Type B pancreatic cell (in vitro differentiated cells): ENCODE results near the gene F11. TPM values are rescaled to one million over a fixed set of nuclear protein-coding genes. Genes with fewer than 3 reads are reported as not detected.
"Not testable (repeated sequence)": the region's sequence is repeated elsewhere in the genome, so short reads cannot be mapped to it uniquely, and the experiment has no call there.

Source experiments
- DNase-seq: peaks from one replicate; pipeline ENCODE4 v3.0.0; 2021; ENCODE audit warnings: mixed read lengths; ENCODE audit not compliant: unreplicated experiment; ENCODE audit errors: extremely low spot score
- H3K27ac Mint-ChIP-seq: 2 replicates; pipeline ENCODE4 v1.8.0; 2021; ENCODE audit warnings: mild to moderate bottlenecking, mixed read lengths
- H3K27me3 Mint-ChIP-seq: 2 replicates; pipeline ENCODE4 v1.8.0; 2021; ENCODE audit warnings: mixed read lengths
- H3K36me3 Mint-ChIP-seq: 2 replicates; pipeline ENCODE4 v1.8.0; 2021; ENCODE audit warnings: mixed read lengths
- H3K4me1 Mint-ChIP-seq: one replicate; pipeline ENCODE4 v1.8.0; 2021; ENCODE audit warnings: mixed read lengths; ENCODE audit not compliant: unreplicated experiment
- H3K4me3 Mint-ChIP-seq: 2 replicates; pipeline ENCODE4 v1.8.0; 2021; ENCODE audit warnings: mild to moderate bottlenecking, mixed read lengths
- H3K9me3 Mint-ChIP-seq: 2 replicates; pipeline ENCODE4 v1.8.0; 2021; ENCODE audit warnings: mixed read lengths
- total RNA-seq: library from RNA; stranded (reverse); gene quantifications from 2 replicates; pipeline ENCODE4 v1.2.1, GENCODE V29; 2021; ENCODE audit warnings: low replicate concordance
- TF ChIP-seq, protein P1 (sequence below): fragments of 200-600 bp; sonication (generic); conservative IDR thresholded peaks from 2 replicates; pipeline ENCODE4 v1.5.0; 2021; ENCODE audit warnings: antibody characterized with exemption, mild to moderate bottlenecking

F11 gene
- total RNA-seq, 1 donor from 2014 or later, result 0.72 TPM

GRCh38 chr4:186236126-186236525, 29.9 kb upstream of the F11 start:
- TF ChIP-seq, protein P1, sequence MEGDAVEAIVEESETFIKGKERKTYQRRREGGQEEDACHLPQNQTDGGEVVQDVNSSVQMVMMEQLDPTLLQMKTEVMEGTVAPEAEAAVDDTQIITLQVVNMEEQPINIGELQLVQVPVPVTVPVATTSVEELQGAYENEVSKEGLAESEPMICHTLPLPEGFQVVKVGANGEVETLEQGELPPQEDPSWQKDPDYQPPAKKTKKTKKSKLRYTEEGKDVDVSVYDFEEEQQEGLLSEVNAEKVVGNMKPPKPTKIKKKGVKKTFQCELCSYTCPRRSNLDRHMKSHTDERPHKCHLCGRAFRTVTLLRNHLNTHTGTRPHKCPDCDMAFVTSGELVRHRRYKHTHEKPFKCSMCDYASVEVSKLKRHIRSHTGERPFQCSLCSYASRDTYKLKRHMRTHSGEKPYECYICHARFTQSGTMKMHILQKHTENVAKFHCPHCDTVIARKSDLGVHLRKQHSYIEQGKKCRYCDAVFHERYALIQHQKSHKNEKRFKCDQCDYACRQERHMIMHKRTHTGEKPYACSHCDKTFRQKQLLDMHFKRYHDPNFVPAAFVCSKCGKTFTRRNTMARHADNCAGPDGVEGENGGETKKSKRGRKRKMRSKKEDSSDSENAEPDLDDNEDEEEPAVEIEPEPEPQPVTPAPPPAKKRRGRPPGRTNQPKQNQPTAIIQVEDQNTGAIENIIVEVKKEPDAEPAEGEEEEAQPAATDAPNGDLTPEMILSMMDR, result no peak
- Mint-ChIP-seq H3K27ac (no peak overlapping the region), H3K36me3 (no peaks in the 10 kb centered on the region), H3K4me3 (no peak overlapping the region), H3K4me1 (no peaks in the 10 kb centered on the region), H3K27me3 (no peaks in the 10 kb centered on the region), H3K9me3 (no peaks in the 10 kb centered on the region)
- DNase-seq, result no peak

DNA sequence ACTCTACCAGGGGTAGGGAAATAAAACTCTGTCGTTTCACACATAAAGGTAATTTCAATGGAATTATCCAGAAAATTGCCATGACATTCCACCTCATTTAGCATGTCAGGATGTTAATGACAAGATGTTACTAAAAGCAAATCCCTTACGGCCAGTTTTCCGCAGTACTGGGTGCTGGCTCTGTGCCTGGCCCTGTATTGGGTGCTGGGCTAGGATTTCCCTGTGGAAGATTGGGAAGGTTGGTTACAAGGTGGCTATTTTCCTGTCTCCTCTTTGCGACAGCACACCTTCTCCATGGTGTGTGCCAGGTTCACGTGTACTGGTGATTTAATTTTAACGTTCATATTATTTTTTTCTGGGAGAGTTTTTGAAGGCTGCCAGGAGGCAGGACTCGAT, 25.5 kb upstream of the F11 start:
- H3K27ac Mint-ChIP-seq, result no peak overlapping the region
- H3K4me1 Mint-ChIP-seq, result no peaks in the 10 kb centered on the region
- H3K27me3 Mint-ChIP-seq, result no peaks in the 10 kb centered on the region
- no peaks in the 10 kb centered on the region for H3K36me3 Mint-ChIP-seq
- no peak for DNase-seq
- H3K4me3 Mint-ChIP-seq, result no peak overlapping the region
- H3K9me3 Mint-ChIP-seq, result no peaks in the 10 kb centered on the region
- TF ChIP-seq, protein P1, result no peak

DNA sequence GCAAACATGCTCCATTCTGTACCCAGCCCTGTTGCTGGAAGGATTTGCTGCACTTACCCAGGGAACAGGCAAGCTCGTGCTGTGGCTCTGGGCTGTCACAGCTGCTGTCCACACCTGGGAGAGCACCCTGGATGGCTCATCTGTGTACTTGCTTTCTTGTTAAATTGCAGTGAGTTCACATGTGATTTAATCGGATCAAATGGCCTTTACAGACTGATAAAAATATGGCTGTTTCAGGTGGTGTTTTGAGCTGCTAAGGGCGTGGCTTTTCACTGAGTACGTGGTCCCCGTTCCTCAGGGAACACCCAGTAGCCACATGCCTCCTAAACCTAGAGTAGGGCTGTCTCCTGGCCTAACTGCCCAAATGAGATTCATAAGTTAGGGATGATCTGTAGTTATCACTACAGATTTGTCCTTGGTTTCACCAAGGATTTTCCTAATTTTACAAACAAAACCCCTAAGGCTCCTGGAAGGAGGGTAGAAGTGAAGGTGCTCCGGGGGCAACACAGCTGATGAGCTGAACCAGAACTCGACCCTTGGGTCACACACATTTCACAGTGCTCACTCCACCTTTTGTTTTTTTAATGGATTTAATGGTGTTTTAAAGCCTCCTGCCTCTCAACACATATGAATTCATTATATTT, 25.0 kb upstream of the F11 start:
- Mint-ChIP-seq H3K27me3 (peaks cover 3% of the 10 kb centered on the region), H3K4me3 (no peak overlapping the region), H3K4me1 (no peaks in the 10 kb centered on the region), H3K9me3 (peaks cover 3% of the 10 kb centered on the region), H3K36me3 (no peaks in the 10 kb centered on the region), H3K27ac (no peak overlapping the region)
- DNase-seq, result no peak
- TF ChIP-seq, protein P1, result no peak

DNA sequence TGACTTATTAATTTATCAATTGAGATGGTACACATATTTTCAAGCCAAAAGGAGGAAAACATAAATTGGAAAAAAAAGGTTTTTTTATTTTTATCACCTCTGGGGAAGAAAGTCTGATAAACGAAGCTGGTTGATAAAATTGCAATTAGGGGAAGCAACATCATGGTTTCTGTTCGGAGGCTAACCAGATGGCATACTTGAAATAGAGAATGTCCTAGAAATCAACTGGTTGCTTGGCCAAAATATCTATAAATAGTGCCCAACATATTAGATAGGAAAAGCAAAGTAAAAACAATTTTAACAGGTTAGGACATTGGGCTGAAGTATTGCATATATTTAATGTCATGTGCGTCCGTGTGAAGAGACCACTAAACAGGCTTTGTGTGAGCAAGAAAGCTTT, 24.4 kb upstream of the F11 start:
- peaks cover 6% of the 10 kb centered on the region for H3K27me3 Mint-ChIP-seq
- DNase-seq, result no peak
- TF ChIP-seq, protein P1, result no peak
- no peaks in the 10 kb centered on the region for H3K4me1 Mint-ChIP-seq
- no peaks in the 10 kb centered on the region for H3K36me3 Mint-ChIP-seq
- H3K27ac Mint-ChIP-seq, result no peak overlapping the region
- peaks cover 9% of the 10 kb centered on the region for H3K9me3 Mint-ChIP-seq
- no peak overlapping the region for H3K4me3 Mint-ChIP-seq

DNA sequence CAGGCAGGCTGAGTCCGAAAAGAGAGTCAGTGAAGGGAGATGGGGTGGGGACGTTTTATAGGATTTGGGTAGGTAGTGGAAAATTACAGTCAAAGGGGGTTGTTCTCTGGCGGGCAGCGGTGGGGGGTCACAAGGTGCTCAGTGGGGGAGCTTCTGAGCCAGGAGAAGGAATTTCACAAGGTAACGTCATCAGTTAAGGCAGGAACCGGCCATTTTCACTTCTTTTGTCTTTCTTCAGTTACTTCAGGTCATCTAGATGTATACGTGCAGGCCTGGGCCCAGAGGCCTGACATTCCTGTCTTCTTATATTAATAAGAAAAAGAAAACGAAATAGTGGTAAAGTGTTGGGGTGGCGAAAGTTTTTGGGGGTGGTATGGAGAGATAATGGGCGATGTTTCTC, 24.0 kb upstream of the F11 start:
- Mint-ChIP-seq H3K27me3 (peaks cover 11% of the 10 kb centered on the region), H3K9me3 (peaks cover 11% of the 10 kb centered on the region)
- not testable (repeated sequence) for H3K4me3 Mint-ChIP-seq, H3K36me3 Mint-ChIP-seq, H3K27ac Mint-ChIP-seq, DNase-seq, H3K4me1 Mint-ChIP-seq

- Mint-ChIP-seq H3K36me3 (no peaks in the 10 kb centered on the region), H3K27ac (no peak overlapping the region), H3K4me1 (no peaks in the 10 kb centered on the region), H3K9me3 (peaks cover 11% of the 10 kb centered on the region), H3K27me3 (peaks cover 14% of the 10 kb centered on the region), H3K4me3 (no peak overlapping the region)
- TF ChIP-seq, protein P1, result no peak
- DNase-seq, result no peak
Measured at GRCh38 chr4:186243331-186243730, 22.7 kb upstream of the F11 start.
